ENCODE results near the gene SOX8.

SOX8 gene

GRCh38 chr16:967077-967541 lies 14.5 kb upstream of the SOX8 start:
- Histone ChIP-seq H4K20me1 (ENCODE audit: insufficient read depth, low read length) (no peaks in the 10 kb centered on the region), H3F3A (ENCODE audit: insufficient read depth, low read length) (no peaks in the 10 kb centered on the region), H3K9ac (ENCODE audit: low read length) (no peak overlapping the region), H3K27ac (ENCODE audit: low read depth, low read length, poor library complexity, severe bottlenecking) (no peak overlapping the region), H3K27me3 (ENCODE audit: insufficient read depth, low read length) (peaks cover 5% of the 10 kb centered on the region; the same call in 1 of the 2 replicates), H3K4me1 (ENCODE audit: insufficient read depth, low read length, severe bottlenecking) (peaks cover 8% of the 10 kb centered on the region), H3K4me2 (ENCODE audit: low read length) (no peak overlapping the region), H3K9me3 (ENCODE audit: low read length) (no peaks in the 10 kb centered on the region), H3K4me3 (ENCODE audit: low read depth, low read length, poor library complexity, severe bottlenecking) (no peak overlapping the region), H3K79me2 (ENCODE audit: insufficient read depth, low read length) (no peaks in the 10 kb centered on the region), H3K9me2 (ENCODE audit: low read depth, low read length) (no peaks in the 10 kb centered on the region), H2AFZ (ENCODE audit: low read length) (no peak overlapping the region), H3K36me3 (ENCODE audit: insufficient read depth, low read length) (no peaks in the 10 kb centered on the region; the same call in 1 of the 2 replicates)
- TF ChIP-seq EZH2 (IDR thresholded peaks at IDR 0.05; ENCODE audit: borderline replicate concordance, low read length) (no peak), CTCF (IDR thresholded peaks at IDR 0.05; ENCODE audit: low read length) (no peak)

GRCh38 chr16:967546-968295 lies 13.8 kb upstream of the SOX8 start:
- no peaks in the 10 kb centered on the region for H3K79me2 ChIP-seq (ENCODE audit: insufficient read depth, low read length)
- no peak overlapping the region for H3K4me2 ChIP-seq (ENCODE audit: low read length)
- H3K27ac ChIP-seq (ENCODE audit: low read depth, low read length, poor library complexity, severe bottlenecking), result no peak overlapping the region
- H3K36me3 ChIP-seq (ENCODE audit: insufficient read depth, low read length), result no peaks in the 10 kb centered on the region; the same call in 1 of the 2 replicates
- H3K4me1 ChIP-seq (ENCODE audit: insufficient read depth, low read length, severe bottlenecking), result peaks cover 8% of the 10 kb centered on the region
- H3K27me3 ChIP-seq (ENCODE audit: insufficient read depth, low read length), result peaks cover 11% of the 10 kb centered on the region; the same call in 1 of the 2 replicates
- no peak overlapping the region for H3K9ac ChIP-seq (ENCODE audit: low read length)
- no peaks in the 10 kb centered on the region for H3K9me3 ChIP-seq (ENCODE audit: low read length)
- no peaks in the 10 kb centered on the region for H4K20me1 ChIP-seq (ENCODE audit: insufficient read depth, low read length)
- H3K9me2 ChIP-seq (ENCODE audit: low read depth, low read length), result no peaks in the 10 kb centered on the region
- no peak overlapping the region for H3K4me3 ChIP-seq (ENCODE audit: low read depth, low read length, poor library complexity, severe bottlenecking)
- no peak overlapping the region for H2AFZ ChIP-seq (ENCODE audit: low read length)
- TF ChIP-seq CTCF (IDR thresholded peaks at IDR 0.05; ENCODE audit: low read length), result no peak
- no peak for TF ChIP-seq EZH2 (IDR thresholded peaks at IDR 0.05; ENCODE audit: borderline replicate concordance, low read length)
- H3F3A ChIP-seq (ENCODE audit: insufficient read depth, low read length), result no peaks in the 10 kb centered on the region

- Histone ChIP-seq H3K4me3 (ENCODE audit: low read depth, low read length, poor library complexity, severe bottlenecking) (no peak overlapping the region), H3K27ac (ENCODE audit: low read depth, low read length, poor library complexity, severe bottlenecking) (no peak overlapping the region), H3K9ac (ENCODE audit: low read length) (no peak overlapping the region), H3K9me3 (ENCODE audit: low read length) (no peaks in the 10 kb centered on the region), H3K79me2 (ENCODE audit: insufficient read depth, low read length) (no peaks in the 10 kb centered on the region), H3K9me2 (ENCODE audit: low read depth, low read length) (no peaks in the 10 kb centered on the region), H3K4me2 (ENCODE audit: low read length) (no peak overlapping the region), H4K20me1 (ENCODE audit: insufficient read depth, low read length) (no peaks in the 10 kb centered on the region), H3F3A (ENCODE audit: insufficient read depth, low read length) (no peaks in the 10 kb centered on the region), H3K36me3 (ENCODE audit: insufficient read depth, low read length) (no peaks in the 10 kb centered on the region; the same call in 1 of the 2 replicates), H3K27me3 (ENCODE audit: insufficient read depth, low read length) (peaks cover 11% of the 10 kb centered on the region; the same call in 1 of the 2 replicates), H2AFZ (ENCODE audit: low read length) (no peak overlapping the region), H3K4me1 (ENCODE audit: insufficient read depth, low read length, severe bottlenecking) (peaks cover 12% of the 10 kb centered on the region)
- no peak for TF ChIP-seq CTCF (IDR thresholded peaks at IDR 0.05; ENCODE audit: low read length)
- no peak for TF ChIP-seq EZH2 (IDR thresholded peaks at IDR 0.05; ENCODE audit: borderline replicate concordance, low read length)
Observed at GRCh38 chr16:968620-969019, 12.9 kb upstream of the SOX8 start.
